NCI-H460 (cell line): ENCODE measurements around the gene IGLL5. TPM values are rescaled to one million over a fixed set of nuclear protein-coding genes. Genes with fewer than 3 reads are reported as not detected.

Source experiments
- DNase-seq: peaks from one replicate; pipeline ENCODE4 v3.0.0-alpha.2; 2016; ENCODE audit warnings: low read depth; ENCODE audit errors: extremely low read depth
- total RNA-seq: library from RNA; depleted of rRNA; stranded (reverse); fragments of >200 nt; shearing (Covaris generic); gene quantifications from 2 replicates; pipeline ENCODE4 v1.2.3, GENCODE V29; 2014

Gene IGLL5
- total RNA-seq, 1 experiment from 2014 or later = not detected

DNA sequence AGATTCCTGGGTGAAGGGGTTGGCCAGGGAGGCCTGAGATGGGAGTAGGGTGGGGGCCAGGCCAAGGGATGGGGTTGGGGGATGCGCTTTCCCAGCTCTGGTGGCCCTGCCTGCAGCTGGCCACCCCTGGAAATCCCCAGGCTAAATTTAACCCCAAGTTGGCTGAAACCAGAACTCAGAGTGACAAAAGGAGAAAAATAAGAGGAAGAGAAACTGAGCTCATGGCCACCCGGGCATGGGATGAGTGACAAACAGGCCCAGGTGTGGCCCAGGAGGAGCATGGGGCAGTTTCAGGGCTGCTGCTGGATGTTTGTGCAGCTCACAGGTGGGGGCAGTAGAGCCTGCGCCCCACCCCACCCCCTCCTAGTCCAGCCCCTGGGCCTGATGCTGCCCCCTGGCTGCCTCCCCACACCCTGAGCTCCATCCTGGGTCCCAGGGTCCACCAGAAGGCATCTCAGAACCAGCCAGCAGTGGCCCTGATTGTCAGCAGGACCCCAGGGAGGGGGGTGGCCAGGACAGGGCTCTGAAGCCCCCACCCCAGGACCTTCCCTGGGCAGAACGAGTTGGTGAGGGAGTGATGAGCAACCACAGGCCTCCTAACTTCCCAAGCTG is 48.0 kb downstream of the IGLL5 start:
- DNase-seq = no peak

DNA sequence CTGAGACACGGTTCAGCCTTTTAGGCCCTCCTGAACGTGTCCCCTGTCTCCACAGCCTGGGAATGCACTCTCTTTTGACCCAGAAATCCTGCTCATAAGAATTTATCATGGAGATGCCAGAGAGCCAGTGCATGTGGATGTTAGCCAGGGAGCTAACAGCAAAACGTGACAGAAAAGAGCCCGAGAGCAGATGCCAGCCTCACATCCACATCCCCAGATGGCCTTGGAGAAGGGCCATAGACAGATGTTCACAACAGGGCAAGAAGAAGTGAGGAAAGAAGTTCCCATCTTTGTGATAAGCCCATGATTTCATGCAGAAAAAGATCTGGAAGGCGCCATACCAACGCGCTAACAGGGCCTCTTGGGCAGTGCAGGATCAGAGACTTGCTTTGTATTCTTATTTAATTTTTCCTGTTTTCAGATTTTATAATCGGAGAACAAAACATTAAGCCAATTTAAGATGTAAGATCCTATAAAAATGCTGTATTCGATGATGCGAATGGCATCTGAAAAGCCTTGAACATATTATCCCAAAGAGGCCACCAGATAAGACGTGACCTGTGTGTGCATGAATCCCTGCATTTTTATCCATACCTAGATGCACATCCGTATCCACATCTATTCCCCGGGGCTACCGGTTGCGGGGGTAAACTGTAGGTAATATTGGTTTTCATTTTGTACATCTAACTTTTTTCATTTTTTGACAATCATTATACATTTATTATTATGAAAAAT is 48.7 kb downstream of the IGLL5 start:
- no peak for DNase-seq

DNA sequence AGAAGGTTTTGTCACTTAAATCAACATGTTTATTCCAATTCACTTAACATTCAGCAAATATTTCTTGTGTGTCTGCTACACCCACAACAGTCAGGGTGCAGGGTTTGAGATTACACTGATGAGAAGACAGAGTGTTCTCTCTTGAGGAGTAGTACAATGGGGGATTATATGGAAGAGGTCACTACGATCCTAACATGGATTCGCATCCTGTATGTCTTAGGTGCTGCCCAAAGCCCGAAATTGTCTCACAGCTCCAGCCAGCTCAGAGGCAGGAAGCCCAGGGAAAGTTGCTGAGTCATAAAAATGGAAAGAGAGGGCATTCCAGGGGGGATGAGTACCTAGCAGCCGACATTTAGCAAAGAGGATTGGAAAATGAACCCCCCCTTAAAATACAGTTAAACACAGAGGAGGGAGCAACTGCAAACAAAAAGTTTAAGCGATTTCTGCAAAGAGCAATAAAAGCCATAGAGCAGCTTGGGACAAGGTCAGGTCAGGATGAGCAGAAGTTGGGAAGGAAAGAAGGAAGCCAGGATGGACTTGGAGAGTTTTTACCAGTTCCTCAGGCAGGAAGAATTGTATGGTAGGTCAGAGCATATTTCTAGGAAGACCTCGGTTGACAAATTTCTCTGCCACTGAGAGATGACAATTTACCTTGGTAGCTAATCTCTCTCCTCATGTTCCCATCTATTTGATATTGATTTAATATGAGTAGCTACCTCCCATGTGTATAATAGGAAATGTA is 49.5 kb downstream of the IGLL5 start:
- no peak for DNase-seq

DNA sequence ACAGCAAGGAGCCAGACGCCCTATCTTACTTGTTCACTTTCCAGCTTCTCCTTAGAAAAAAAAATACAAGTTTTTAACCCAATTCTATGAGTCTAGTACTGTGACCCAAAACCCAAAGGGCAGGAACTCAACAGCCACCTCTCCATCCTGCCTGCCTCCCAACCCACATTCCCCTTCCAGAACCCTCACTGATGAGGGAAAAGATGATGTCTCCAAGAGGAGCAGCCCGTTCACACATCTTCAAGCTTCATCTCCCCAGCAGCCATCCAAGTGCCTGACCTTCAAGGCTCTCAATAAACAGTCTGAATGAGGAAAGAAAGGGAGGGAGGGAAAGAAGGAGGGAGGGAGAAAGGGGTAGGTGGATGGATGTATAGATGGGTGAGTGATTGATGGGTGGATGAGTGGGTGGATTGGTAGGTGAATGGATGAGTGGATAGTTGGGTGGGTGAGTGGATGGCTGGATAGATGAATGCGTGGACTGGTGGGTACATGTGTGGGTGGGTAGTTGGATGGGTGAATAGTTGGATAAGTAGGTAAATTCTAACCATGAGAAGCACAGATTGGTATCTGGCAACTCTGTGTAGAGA is 50.4 kb downstream of the IGLL5 start:
- DNase-seq = no peak

- no peak for DNase-seq
These were observed 51.3 kb downstream of the IGLL5 start for GRCh38 chr22:22938672-22939587.

GRCh38 chr22:22939588-22940368 is 52.2 kb downstream of the IGLL5 start:
- DNase-seq = no peak

DNA sequence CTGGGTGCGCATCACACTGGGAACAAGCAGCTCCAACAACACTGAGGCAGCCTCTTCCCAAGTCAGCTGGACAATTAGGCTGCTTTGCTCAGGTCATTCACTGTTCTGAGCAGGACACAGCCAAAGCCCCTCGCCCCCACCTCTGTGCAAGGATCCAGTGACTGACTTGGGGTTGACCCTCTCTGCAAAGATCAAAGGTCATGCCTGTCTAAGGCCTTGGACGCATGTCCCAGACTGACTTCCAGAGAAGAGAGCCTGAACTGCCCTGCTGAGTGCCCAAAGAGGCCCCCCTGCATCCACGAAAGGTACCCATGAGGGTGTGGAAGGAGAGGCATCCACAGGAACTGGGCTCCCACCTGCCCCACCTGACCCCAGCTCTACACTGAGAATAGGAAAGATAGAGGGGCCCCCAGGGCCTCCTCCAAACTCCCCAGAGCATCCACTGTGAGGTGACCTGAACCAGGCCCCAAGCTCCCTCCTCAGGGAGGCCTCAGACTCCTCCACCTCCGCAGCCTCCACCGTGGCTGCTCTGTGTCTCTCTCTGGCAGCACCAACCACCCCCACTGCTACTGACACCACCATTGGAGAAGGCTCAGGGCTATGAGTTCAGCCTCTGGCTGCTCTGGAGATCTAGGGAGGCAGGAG is 53.5 kb downstream of the IGLL5 start:
- DNase-seq = no peak

- DNase-seq = no peak
These were observed 54.4 kb downstream of the IGLL5 start for GRCh38 chr22:22941831-22942510.

DNA sequence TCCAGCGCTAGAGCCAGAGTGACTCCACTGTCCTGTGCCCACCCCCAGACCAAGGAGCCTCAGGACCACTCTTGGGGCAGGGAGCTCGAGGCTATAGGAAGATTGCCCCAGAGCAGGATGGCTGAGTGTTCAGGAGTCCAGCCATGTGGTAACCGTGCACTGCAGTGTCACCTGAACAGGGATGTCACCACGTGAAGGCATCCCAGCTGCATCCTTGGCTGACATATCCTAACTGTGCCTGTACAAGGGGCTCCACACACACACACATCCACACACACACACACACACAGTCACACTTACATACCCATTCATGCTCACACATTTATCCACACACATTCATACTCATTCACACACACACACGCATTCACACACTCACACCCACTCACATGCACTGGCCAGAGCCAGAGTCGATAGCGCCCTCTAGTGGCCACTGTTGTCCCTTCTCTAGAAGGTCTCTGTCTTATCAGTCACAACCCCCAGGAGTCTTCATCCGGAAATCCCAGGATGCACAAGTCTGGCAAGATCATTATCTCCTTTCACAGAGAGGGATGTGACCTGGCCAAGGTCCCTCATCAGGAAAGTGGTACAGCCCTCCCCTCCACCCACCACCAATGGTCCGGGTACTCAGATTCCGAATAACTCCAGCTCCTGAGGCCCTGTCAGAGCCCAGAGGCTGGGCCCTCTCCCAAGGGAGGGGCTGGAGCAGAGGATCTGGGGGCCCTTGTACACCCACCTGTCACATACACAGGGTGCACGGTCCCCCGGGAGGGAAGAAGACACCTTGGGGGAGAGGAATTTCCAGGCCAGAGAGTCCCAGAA is 55.1 kb downstream of the IGLL5 start:
- DNase-seq = peak; percentile 41

DNA sequence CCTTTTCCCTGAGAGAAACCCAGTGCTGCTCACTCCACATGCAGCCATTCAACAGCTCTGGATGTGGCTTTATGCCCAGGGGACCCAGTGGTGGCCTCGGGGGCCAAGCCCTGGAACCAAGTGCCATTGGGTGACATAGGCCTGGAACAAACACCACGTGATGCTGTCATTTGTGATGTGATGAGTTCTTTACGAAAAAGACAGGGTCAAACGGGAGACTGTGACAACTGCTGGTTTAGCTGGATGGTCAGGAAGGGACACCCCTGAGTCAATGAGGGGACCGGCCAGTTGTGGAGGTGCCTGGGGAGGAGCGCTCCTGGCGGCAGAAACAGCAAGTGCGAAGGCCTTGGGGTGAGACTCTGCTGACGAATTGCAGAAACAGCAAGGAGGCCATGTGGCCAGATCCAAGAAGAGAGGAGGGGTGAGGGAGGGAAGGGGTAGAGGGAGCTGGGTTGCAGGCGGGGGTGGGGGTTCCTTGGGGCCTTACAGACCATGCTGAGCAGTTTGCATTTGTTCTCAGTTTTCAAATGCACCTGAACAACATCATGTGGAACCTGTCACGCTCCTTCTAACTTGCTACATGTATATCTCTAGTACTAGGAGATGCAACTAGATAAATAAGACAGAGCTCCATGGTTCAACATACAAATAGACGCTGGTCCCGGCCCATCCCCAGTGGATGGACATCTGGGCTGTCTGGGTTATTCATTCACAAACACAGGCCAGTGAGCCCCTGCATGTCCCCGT is 56.1 kb downstream of the IGLL5 start:
- DNase-seq = no peak

GRCh38 chr22:22944268-22944985 is 56.8 kb downstream of the IGLL5 start:
- DNase-seq = no peak

DNA sequence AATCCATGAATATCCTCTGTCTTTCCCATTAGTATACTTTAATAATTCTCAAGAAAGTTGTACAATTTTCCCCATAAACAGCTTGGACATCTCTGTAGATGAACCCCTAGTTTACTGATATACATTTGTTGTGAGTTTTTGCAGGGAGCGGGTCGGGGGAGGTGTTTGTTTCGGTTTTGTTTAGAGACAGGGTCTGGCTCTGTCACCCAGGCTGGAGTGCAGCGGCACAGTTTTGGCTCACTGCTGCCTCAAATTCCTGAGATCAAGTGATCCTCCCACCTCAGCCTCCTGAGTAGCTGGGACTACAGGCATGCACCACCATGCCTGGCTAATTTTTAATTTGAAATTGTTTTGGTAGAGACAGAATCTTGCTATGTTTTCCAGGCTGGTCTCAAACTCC is 57.6 kb downstream of the IGLL5 start:
- DNase-seq = no peak
